ENCODE data around the gene MYCN. TPM values are rescaled to one million over a fixed set of nuclear protein-coding genes. Genes with fewer than 3 reads are reported as not detected.
A peak's percentile ranks its signal among the peaks of the same experiment; 100 is the strongest.

The MYCN gene
- total and polyA plus RNA-seq, 2 donors (not counting 3 experiments of a cell fraction or from before 2014, with no cell fraction given) = 0.47 to 6.8 TPM

GRCh38 chr2:15943378-15944280 lies 3.3 kb downstream of the MYCN start:
- DNase-seq (ENCODE audit: low read depth, low spot score) = peak; percentile 22
- Histone ChIP-seq H3K4me2 (ENCODE audit: insufficient read depth, low read length) (peak overlapping the region; percentile 44), H3K4me3 (replicated peaks in 1 of 3; ENCODE audit: insufficient read depth in 1 of 3, low read depth in 1 of 3, low read length in 3 of 3) (peak overlapping the region in 1 of 3 experiments; percentile 46)

More at GRCh38 chr2:15943378-15944280, 3.3 kb downstream of the MYCN start:
- TSS peak; percentile 6 for BruUV-seq (replicated peaks)
- ChIA-PET CTCF (no interaction called here), POLR2A (no interaction called here)
- peaks cover 13% of the 10 kb centered on the region for H3K4me1 ChIP-seq (ENCODE audit: control insufficient read depth, extremely low read depth, insufficient read depth, low read length)
- no peaks in the 10 kb centered on the region for H4K20me1 ChIP-seq (replicated peaks; ENCODE audit: control insufficient read depth, extremely low read depth, insufficient read depth, low read length)
- FAIRE-seq = peak; percentile 54
- no peak overlapping the region for H3K9ac ChIP-seq (replicated peaks; ENCODE audit: extremely low read depth, insufficient read depth, low read length)
- dilution Hi-C loops (cut with MboI; ENCODE audit: extremely low pct_ligation_motif_present, low sequenced_read_pairs) = no loop called here
- TF ChIP-seq GATA2 (IDR thresholded peaks at IDR 0.05; ENCODE audit: insufficient read depth, insufficient read length, low read depth, low read length) (no peak), CTCF (IDR thresholded peaks at IDR 0.05; ENCODE audit: extremely low read depth in 1 of 2, insufficient read depth in 1 of 2, low read depth in 1 of 2, low read length in 2 of 2) (peak; percentile 16 to 41)
- no peaks in the 10 kb centered on the region for H3K9me3 ChIP-seq (replicated peaks; ENCODE audit: control insufficient read depth, insufficient read depth, low read length)
- H3K36me3 ChIP-seq (ENCODE audit: control insufficient read depth in 2 of 2, extremely low read depth in 1 of 2, insufficient read depth in 2 of 2, low read length in 2 of 2) = no peaks in the 10 kb centered on the region
- no peak overlapping the region for H3K27ac ChIP-seq (ENCODE audit: insufficient read depth, low read depth, low read length)
- H3K9me1 ChIP-seq (replicated peaks; ENCODE audit: control insufficient read depth, extremely low read depth, insufficient read depth, low read length) = no peaks in the 10 kb centered on the region
- no peaks in the 10 kb centered on the region for H3K79me2 ChIP-seq (ENCODE audit: control insufficient read depth, insufficient read depth, low read length)
- intact Hi-C loops (cut with micrococcal nuclease) = loop anchor here (1.0 to 5.0 kb wide), 4 partner anchors 31 to 339 kb away; no protein-coding TSS in a partner anchor
- no peak overlapping the region for H2AFZ ChIP-seq (ENCODE audit: low read depth, low read length)
- peaks cover 38 to 55% of the 10 kb centered on the region in 2 experiments for H3K27me3 ChIP-seq (ENCODE audit: control insufficient read depth in 2 of 2, insufficient read depth in 2 of 2, low read length in 2 of 2)

All from endothelial cell of umbilical vein (primary cell).